ENCODE measurements around the gene GCNT2. TPM values are rescaled to one million over a fixed set of nuclear protein-coding genes. Genes with fewer than 3 reads are reported as not detected.
"Not testable (repeated sequence)": the region's sequence is repeated elsewhere in the genome, so short reads cannot be mapped to it uniquely, and the experiment has no call there.

The GCNT2 gene
- total RNA-seq (2014; rRNA removed; shearing (Covaris generic)) = 16.6 and 19.3 TPM in 2 replicates

- peak; percentile 16 for DNase-seq (ENCODE audit: low spot score)
Measured at GRCh38 chr6:10521104-10521808, at the start of gene GCNT2. TSS of gene GCNT2 (plus strand) at chr6:10521351. CDS start at chr6:10528912, 7,561 bp downstream.

GRCh38 chr6:10472634-10473033 is 48.5 kb upstream of the GCNT2 start:
- no peak for DNase-seq (ENCODE audit: low spot score)

GRCh38 chr6:10478187-10479040 is 42.7 kb upstream of the GCNT2 start:
- peak; percentile 64 for DNase-seq (ENCODE audit: low spot score)

- DNase-seq (ENCODE audit: low spot score) = no peak
Measured at GRCh38 chr6:10479939-10480700, 41.0 kb upstream of the GCNT2 start.

- DNase-seq (ENCODE audit: low spot score) = peak; percentile 42
Measured at GRCh38 chr6:10481101-10481500, 40.0 kb upstream of the GCNT2 start.

GRCh38 chr6:10482636-10483257 is 38.4 kb upstream of the GCNT2 start:
- no peak for DNase-seq (ENCODE audit: low spot score)

GRCh38 chr6:10484912-10485311 is 36.2 kb upstream of the GCNT2 start:
- DNase-seq (ENCODE audit: low spot score) = no peak

GRCh38 chr6:10485406-10485805 is 35.7 kb upstream of the GCNT2 start:
- no peak for DNase-seq (ENCODE audit: low spot score)

GRCh38 chr6:10486215-10486614 is 34.9 kb upstream of the GCNT2 start:
- no peak for DNase-seq (ENCODE audit: low spot score)

GRCh38 chr6:10486944-10487588 is 34.1 kb upstream of the GCNT2 start:
- DNase-seq (ENCODE audit: low spot score) = not testable (repeated sequence)

- no peak for DNase-seq (ENCODE audit: low spot score)
Measured at GRCh38 chr6:10487668-10488327, 33.4 kb upstream of the GCNT2 start.

GRCh38 chr6:10491463-10491862 is 29.7 kb upstream of the GCNT2 start:
- no peak for DNase-seq (ENCODE audit: low spot score)

GRCh38 chr6:10491905-10492304 is 29.2 kb upstream of the GCNT2 start:
- not testable (repeated sequence) for DNase-seq (ENCODE audit: low spot score)

GRCh38 chr6:10495029-10495428 is 26.1 kb upstream of the GCNT2 start:
- DNase-seq (ENCODE audit: low spot score) = no peak

GRCh38 chr6:10505529-10505928 is 15.6 kb upstream of the GCNT2 start:
- no peak for DNase-seq (ENCODE audit: low spot score)

- DNase-seq (ENCODE audit: low spot score) = no peak
Measured at GRCh38 chr6:10507298-10507697, 13.9 kb upstream of the GCNT2 start.

GRCh38 chr6:10507715-10508114 is 13.4 kb upstream of the GCNT2 start:
- DNase-seq (ENCODE audit: low spot score) = no peak

- peak; percentile 49 for DNase-seq (ENCODE audit: low spot score)
Measured at GRCh38 chr6:10510592-10511367, 10.4 kb upstream of the GCNT2 start.

- DNase-seq (ENCODE audit: low spot score) = peak; percentile 33
Measured at GRCh38 chr6:10511477-10511876, 9.7 kb upstream of the GCNT2 start.

- no peak for DNase-seq (ENCODE audit: low spot score)
Measured at GRCh38 chr6:10513544-10513943, 7.6 kb upstream of the GCNT2 start.

Measured in A172 (cell line).